Measurements from ENCODE around the gene METTL16. TPM values are rescaled to one million over a fixed set of nuclear protein-coding genes. Genes with fewer than 3 reads are reported as not detected.

METTL16 gene
- total RNA-seq, 2 experiments from 2014 or later: 55.7 to 58.0 TPM

DNA sequence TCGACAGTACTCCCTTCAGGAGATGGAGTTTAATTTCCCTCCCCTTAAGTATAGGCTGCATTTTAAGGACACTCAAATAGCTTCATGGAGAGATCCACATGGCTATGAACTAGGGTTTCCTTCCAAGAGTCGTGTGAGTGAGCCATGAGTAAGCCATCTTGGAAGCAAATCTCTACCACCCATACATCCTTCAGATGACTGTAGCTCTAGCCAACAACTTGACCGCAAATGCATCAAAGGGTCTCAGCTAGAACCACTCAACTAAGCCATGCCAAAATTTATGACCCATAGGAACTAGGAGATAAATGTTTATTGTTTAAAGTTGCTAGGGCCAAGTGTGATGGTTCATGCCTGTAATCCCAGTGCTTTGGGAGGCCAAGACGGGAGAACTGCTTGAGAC is 43.4 kb downstream of the METTL16 start:
- intact Hi-C loops (cut with DNase I, micrococcal nuclease): no loop called here
- no peaks in the 10 kb centered on the region for H3K27me3 Mint-ChIP-seq
- Histone ChIP-seq H3K4me3 (ENCODE audit: low read length) (no peak overlapping the region), H3K27ac (ENCODE audit: low read depth in 1 of 2, low read length in 2 of 2) (no peak overlapping the region), H3K4me1 (ENCODE audit: insufficient read depth, low read length) (no peaks in the 10 kb centered on the region), H3K27me3 (ENCODE audit: control insufficient read depth in 1 of 2, insufficient read depth in 2 of 2, low read length in 2 of 2) (no peaks in the 10 kb centered on the region), H3K36me3 (ENCODE audit: insufficient read depth, low read length) (peaks cover 60% of the 10 kb centered on the region), H3K9me3 (ENCODE audit: control insufficient read depth in 1 of 2, insufficient read depth in 1 of 2, low read length in 2 of 2) (no peaks in the 10 kb centered on the region)
- H3K36me3 Mint-ChIP-seq (ENCODE audit: low read depth): peaks cover 77% of the 10 kb centered on the region
- no peak overlapping the region for H3K27ac Mint-ChIP-seq
- ChIA-PET CTCF (no interaction called here), POLR2A (no interaction called here)
- H3K4me3 Mint-ChIP-seq: no peak overlapping the region
- no peak for ATAC-seq (ENCODE audit: poor library complexity)
- no peaks in the 10 kb centered on the region for H3K4me1 Mint-ChIP-seq (ENCODE audit: low read depth)
- TF ChIP-seq, protein P1, sequence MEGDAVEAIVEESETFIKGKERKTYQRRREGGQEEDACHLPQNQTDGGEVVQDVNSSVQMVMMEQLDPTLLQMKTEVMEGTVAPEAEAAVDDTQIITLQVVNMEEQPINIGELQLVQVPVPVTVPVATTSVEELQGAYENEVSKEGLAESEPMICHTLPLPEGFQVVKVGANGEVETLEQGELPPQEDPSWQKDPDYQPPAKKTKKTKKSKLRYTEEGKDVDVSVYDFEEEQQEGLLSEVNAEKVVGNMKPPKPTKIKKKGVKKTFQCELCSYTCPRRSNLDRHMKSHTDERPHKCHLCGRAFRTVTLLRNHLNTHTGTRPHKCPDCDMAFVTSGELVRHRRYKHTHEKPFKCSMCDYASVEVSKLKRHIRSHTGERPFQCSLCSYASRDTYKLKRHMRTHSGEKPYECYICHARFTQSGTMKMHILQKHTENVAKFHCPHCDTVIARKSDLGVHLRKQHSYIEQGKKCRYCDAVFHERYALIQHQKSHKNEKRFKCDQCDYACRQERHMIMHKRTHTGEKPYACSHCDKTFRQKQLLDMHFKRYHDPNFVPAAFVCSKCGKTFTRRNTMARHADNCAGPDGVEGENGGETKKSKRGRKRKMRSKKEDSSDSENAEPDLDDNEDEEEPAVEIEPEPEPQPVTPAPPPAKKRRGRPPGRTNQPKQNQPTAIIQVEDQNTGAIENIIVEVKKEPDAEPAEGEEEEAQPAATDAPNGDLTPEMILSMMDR (IDR thresholded peaks at IDR 0.05): no peak
- no peak for DNase-seq
- no peaks in the 10 kb centered on the region for H3K9me3 Mint-ChIP-seq

DNA sequence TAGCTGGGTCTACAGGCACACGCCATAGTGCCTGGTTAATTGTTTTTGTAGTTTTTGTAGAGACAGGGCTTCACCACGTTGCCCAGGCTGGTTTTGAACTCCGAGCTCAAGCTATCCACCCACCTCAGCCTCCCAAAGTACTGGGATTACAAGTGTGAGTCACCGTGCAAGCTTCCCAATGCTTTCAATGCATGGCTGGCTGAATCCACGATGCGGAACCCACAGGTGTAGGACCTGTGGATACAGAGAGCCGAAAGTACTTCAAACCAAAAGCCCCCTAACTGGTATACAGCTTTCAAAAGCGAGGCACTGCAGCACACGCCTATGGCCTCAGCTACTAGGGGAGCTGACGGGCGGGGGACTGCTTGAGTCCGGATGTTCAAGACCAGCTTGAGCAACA is 44.8 kb downstream of the METTL16 start:
- Mint-ChIP-seq H3K36me3 (ENCODE audit: low read depth) (peaks cover 77% of the 10 kb centered on the region), H3K4me3 (no peak overlapping the region), H3K27me3 (no peaks in the 10 kb centered on the region), H3K9me3 (no peaks in the 10 kb centered on the region), H3K4me1 (ENCODE audit: low read depth) (no peaks in the 10 kb centered on the region), H3K27ac (no peak overlapping the region)
- peaks cover 61% of the 10 kb centered on the region for H3K36me3 ChIP-seq (ENCODE audit: insufficient read depth, low read length)
- H3K4me3 ChIP-seq (ENCODE audit: low read length): no peak overlapping the region
- ATAC-seq (ENCODE audit: poor library complexity): no peak
- no peaks in the 10 kb centered on the region for H3K27me3 ChIP-seq (ENCODE audit: control insufficient read depth in 1 of 2, insufficient read depth in 2 of 2, low read length in 2 of 2)
- ChIA-PET POLR2A (no interaction called here), CTCF (no interaction called here)
- TF ChIP-seq, protein P1 (IDR thresholded peaks at IDR 0.05): no peak
- H3K4me1 ChIP-seq (ENCODE audit: insufficient read depth, low read length): no peaks in the 10 kb centered on the region
- no peak for DNase-seq
- H3K27ac ChIP-seq (ENCODE audit: low read depth in 1 of 2, low read length in 2 of 2): no peak overlapping the region
- intact Hi-C loops (cut with DNase I, micrococcal nuclease): no loop called here
- no peaks in the 10 kb centered on the region for H3K9me3 ChIP-seq (ENCODE audit: control insufficient read depth in 1 of 2, insufficient read depth in 1 of 2, low read length in 2 of 2)

DNA sequence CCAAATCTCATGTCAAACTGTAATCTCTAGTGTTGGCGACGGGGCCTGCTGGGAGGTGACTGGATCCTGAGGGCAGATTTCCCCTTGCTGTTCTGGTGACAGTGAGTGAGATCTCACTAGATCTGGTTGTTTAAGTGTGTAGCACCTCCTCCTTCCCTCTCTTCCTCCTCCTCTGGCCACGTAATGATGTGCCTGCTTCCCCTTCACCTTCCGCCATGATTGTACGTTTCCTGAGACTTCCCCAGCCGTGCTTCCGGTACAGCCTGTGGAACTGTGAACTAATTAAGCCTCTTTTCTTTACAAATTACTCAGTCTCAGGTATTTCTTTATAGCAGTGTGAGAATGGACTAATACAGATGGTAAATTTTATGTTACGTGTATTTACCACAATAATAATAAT is 49.2 kb downstream of the METTL16 start:
- Mint-ChIP-seq H3K9me3 (no peaks in the 10 kb centered on the region), H3K27me3 (no peaks in the 10 kb centered on the region), H3K4me1 (ENCODE audit: low read depth) (no peaks in the 10 kb centered on the region), H3K4me3 (no peak overlapping the region), H3K27ac (no peak overlapping the region), H3K36me3 (ENCODE audit: low read depth) (peaks cover 85% of the 10 kb centered on the region)
- DNase-seq (no peak), ATAC-seq (ENCODE audit: poor library complexity) (no peak)
- Histone ChIP-seq H3K36me3 (ENCODE audit: insufficient read depth, low read length) (peaks cover 61% of the 10 kb centered on the region), H3K27me3 (ENCODE audit: control insufficient read depth in 1 of 2, insufficient read depth in 2 of 2, low read length in 2 of 2) (no peaks in the 10 kb centered on the region), H3K27ac (ENCODE audit: low read depth in 1 of 2, low read length in 2 of 2) (no peak overlapping the region), H3K9me3 (ENCODE audit: control insufficient read depth in 1 of 2, insufficient read depth in 1 of 2, low read length in 2 of 2) (no peaks in the 10 kb centered on the region), H3K4me3 (ENCODE audit: low read length) (no peak overlapping the region), H3K4me1 (ENCODE audit: insufficient read depth, low read length) (no peaks in the 10 kb centered on the region)
- POLR2A ChIA-PET: interaction anchor here (0.6 kb wide), 1 partner anchor 10 kb away, joined by 3 read pairs; no protein-coding TSS in a partner anchor
- TF ChIP-seq, protein P1 (IDR thresholded peaks at IDR 0.05): no peak
- intact Hi-C loops (cut with DNase I, micrococcal nuclease): no loop called here
- CTCF ChIA-PET: no interaction called here
